Stimulated activated CD8-positive, alpha-beta memory T cell treated with anti-CD3 and anti-CD28 coated beads, Interleukin-7, amount 100 ng/mL, for 4 hours (primary cell): ENCODE measurements around the gene CHCHD3.
A peak's percentile ranks its signal among the peaks of the same experiment; 100 is the strongest.

ENCODE experiments used
- DNase-seq, 2 donors: peaks; one replicate each; pipeline ENCODE4 v3.0.0-alpha.2; 2020; ENCODE audit warnings: low read depth in 2 of 2

The CHCHD3 gene

DNA sequence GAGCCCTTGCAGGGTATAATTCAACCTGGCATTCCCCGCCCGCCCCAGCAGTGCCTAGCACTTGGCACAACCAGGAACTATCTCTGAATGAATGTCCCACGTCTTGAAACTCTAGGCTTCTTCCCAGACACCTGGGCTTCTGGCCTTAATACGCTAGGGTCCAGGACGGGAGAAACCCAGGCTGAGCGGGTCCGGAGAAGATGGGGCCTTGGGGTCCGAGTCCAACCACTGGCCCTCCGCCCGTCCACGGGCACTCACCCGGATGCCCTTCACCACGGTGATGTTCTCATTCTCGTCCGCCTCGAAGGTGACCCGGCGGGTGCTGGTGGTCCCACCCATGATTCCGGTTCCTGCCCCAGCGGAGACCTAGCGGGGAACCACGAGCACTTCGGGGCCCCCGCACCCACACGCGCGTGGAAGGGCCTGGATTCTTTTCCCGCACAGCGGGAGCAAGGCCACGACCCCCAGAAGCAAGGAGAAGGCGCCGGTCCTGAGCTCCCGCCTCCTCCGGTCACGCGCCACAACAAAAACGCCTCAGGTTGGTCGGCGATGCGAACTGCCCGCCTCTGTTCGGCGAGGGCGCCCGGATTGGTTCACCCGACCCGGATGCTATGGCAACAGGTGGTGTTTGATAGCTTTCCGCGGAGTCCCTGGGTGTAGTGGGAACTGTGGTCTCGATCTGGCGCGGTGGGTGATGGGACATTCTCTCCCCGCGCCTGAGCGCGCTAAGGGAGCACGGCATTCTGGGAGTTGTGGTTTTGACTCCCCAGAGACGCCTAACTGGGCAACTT, at the start of gene CHCHD3:
Gene CHCHD3, minus strand, starts transcription at position 492 of the 791 bp plus-strand sequence. Its CDS starts 153 bp downstream, at position 339.
- peak; percentile 94 to 95 for DNase-seq

- no peak for DNase-seq
Measured at GRCh38 chr7:133130166-133130565, 48.3 kb upstream of the CHCHD3 start.

DNA sequence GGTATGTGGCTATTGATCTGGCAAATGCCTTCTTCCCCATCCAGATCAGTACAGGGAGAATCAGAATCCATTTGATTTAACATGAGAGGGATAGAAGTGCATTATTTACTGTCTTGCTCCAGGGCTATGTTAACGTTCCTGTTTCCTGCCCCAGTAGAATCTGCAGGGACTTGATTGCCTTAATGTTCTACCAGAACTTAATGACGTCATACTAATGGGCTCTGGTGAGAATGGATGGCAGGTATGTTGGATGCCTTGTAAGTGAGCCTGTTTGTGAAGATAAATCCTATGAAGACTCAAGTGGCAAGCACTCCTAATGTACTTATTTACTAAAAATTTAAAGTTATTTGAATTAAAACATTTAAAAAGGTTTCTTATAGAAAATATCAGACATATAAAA, 44.5 kb upstream of the CHCHD3 start:
- no peak for DNase-seq

- DNase-seq = no peak
Measured at GRCh38 chr7:133124974-133125373, 43.1 kb upstream of the CHCHD3 start.

GRCh38 chr7:133121175-133121844, 39.4 kb upstream of the CHCHD3 start:
- DNase-seq = no peak

- no peak for DNase-seq
Measured at GRCh38 chr7:133119067-133119466, 37.2 kb upstream of the CHCHD3 start.

DNA sequence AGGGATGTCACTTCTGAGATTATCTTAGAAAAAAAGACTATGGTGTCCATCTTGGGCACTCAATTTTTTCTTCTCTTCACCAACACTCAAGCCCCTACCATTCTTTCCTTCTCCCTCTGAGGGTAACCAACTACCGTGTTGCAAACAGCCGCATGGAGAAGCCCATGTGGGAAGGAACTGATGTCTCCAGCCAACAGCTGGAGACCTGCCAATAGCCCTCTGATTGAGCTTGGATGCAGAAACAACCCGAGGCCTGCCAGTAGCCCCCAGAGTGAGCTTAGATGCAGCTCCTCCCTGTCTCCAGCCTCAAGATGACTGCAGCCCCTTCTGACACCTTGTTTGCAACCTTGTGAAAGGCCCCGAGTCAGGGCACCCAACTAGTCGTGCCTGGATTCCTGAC, 36.4 kb upstream of the CHCHD3 start:
- no peak for DNase-seq

- no peak for DNase-seq
Measured at GRCh38 chr7:133117452-133117851, 35.6 kb upstream of the CHCHD3 start.

- no peak for DNase-seq
Measured at GRCh38 chr7:133115596-133115995, 33.7 kb upstream of the CHCHD3 start.

DNA sequence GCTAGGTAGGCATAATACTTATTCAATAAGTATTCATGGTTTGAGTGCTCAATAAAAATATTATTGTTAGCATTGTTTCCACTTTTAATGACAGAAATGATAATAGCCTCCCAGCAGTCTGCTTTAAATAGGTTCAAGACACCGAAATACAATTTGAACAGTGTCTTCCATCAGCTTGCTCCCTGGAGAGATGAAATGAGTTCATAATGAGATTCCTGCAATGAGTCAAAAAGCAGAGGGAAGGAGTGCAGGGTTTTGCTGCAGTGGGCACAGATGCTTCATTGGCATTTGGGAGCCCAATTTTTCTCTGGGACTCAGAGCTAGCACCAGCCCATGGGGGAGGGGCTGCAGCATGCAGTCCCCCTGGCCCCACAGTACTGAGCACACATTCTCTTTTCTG, 32.6 kb upstream of the CHCHD3 start:
- DNase-seq = no peak

- DNase-seq = no peak
Measured at GRCh38 chr7:133112976-133113375, 31.1 kb upstream of the CHCHD3 start.

DNA sequence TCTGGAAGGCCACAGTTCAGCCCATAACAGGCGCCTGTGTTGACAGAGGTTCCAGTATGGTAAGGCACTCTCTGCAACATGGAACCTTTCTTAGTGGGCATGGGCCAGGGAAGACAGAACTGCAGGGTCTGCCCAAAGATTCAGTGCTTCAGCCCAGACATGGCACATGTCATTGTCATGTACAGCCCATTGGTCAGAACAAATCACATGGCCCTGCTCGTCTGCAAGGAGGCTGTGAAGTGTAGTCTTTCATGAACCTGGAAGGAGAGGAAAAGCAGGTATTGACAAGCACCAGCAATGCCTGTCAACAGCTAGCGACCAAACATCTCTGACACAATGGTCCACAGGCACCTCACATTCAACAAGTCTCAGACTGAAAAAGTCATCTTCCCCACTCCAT, 30.4 kb upstream of the CHCHD3 start:
- no peak for DNase-seq

DNA sequence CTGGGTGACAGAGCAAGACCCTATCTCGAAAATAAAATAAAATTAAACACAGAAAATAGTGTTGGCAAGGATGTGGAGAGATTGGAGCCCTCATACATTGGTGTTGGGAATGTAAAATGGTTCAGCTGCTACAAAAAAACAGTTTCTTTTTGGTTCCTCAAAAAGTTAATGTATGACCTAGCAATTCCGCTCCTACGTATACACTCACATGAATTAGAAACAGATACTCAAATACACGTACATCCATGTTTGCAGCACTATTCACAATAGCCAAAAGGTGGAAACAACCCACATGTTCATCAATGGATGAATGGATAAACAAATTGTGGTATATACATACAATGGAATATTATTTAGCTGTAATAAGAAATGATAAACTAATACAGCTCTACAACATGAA, 28.4 kb upstream of the CHCHD3 start:
- no peak for DNase-seq

- DNase-seq = no peak
Measured at GRCh38 chr7:133109816-133110215, 27.9 kb upstream of the CHCHD3 start.

- DNase-seq = no peak
Measured at GRCh38 chr7:133108023-133108422, 26.1 kb upstream of the CHCHD3 start.

GRCh38 chr7:133102276-133103060, 20.6 kb upstream of the CHCHD3 start:
- DNase-seq = no peak

GRCh38 chr7:133099633-133100286, 17.9 kb upstream of the CHCHD3 start:
- no peak for DNase-seq

DNA sequence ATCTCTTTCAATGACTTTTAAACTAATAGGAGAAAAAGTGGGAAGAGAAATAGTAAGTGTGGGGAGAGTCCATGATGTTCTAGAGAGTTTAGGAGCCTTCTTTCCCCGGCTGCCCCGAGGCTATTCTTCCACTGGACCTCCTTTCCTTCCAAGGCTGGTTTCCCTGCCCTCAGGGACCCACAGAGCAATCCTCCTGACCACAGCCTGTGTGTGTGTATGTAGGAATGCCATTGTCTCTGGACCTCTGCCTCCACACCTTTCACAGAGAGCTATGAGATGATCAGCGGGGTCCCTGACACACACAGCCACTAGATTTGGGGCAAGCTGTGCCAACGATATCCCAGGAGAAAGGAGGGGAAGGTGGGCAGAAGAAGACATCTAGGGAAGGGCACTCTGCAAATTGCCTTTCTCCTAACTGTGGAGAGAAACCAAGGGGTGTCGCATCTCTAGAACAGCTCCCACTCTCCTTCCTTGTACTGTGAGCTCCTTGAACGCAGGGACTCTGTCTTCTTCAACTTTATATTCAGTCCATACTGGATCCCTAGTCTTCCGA, 13.3 kb upstream of the CHCHD3 start:
- no peak for DNase-seq

DNA sequence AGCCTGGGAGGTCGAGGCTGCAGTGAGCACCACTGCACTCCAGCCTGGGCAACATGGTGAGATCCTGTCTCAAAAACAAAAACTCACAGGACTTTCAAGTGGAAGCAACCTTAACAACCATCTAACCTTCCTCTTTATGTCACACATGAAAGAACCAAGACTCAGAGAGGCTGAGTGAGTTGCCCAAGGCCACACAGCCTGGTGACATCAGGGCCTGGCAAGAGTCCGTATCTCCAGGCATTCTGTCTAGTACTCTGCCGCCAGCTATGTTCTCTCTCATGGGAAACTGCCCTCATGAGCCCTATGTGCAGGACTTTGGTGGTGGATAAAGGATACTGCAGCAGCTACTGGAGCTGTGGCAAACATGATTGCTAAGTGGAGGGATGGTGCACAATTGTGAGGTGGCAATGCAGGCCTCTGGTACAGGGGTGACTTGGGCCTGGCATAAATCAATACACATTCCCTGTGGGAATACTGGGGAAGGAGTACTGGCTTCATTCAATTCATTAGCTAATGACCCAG, 10.1 kb upstream of the CHCHD3 start:
- no peak for DNase-seq

GRCh38 chr7:133082390-133082766, 488 bp upstream of the CHCHD3 start:
- no peak for DNase-seq

GRCh38 chr7:133081119-133081598, 731 bp downstream of the CHCHD3 start:
- DNase-seq = no peak
